Measurements from ENCODE around the gene TENM3.

GRCh38 chr4:182748949-182749348, 505.7 kb downstream of the TENM3 start:
- TF ChIP-seq CTCF (IDR thresholded peaks at IDR 0.05; ENCODE audit: extremely low read depth in 1 of 2, insufficient read depth in 1 of 2, low read depth in 1 of 2, low read length in 2 of 2), result no peak
- TF ChIP-seq POLR2AphosphoS5 (IDR thresholded peaks at IDR 0.05; ENCODE audit: insufficient read depth, low read depth, low read length), result peak; percentile 19
- no peak for TF ChIP-seq EZH2 (IDR thresholded peaks at IDR 0.05; ENCODE audit: borderline replicate concordance, low read depth, low read length, severe bottlenecking)
- TF ChIP-seq MAX (IDR thresholded peaks at IDR 0.05; ENCODE audit: insufficient read depth, insufficient read length), result no peak
- no peak for TF ChIP-seq POLR2A (IDR thresholded peaks at IDR 0.05; ENCODE audit: low read depth, low read length)
- TF ChIP-seq MYC (IDR thresholded peaks at IDR 0.05; ENCODE audit: low read depth, low read length), result no peak
- peak; percentile 91 for TF ChIP-seq FOS (IDR thresholded peaks at IDR 0.05; ENCODE audit: borderline replicate concordance, insufficient read depth, low read length)
- peak; percentile 93 for TF ChIP-seq JUN (IDR thresholded peaks at IDR 0.05; ENCODE audit: borderline replicate concordance, insufficient read depth, insufficient read length, low read depth)
- TF ChIP-seq GATA2 (IDR thresholded peaks at IDR 0.05; ENCODE audit: insufficient read depth, insufficient read length, low read depth, low read length), result no peak
